Osteoblast (primary cell): ENCODE results near the gene STARD5. TPM values are rescaled to one million over a fixed set of nuclear protein-coding genes. Genes with fewer than 3 reads are reported as not detected.

Experiments used
- DNase-seq: peaks from one replicate; pipeline ENCODE4 v3.0.0; 2011; ENCODE audit warnings: low spot score, mixed read lengths; ENCODE audit not compliant: insufficient read length; ENCODE audit errors: missing footprints
- H2AFZ ChIP-seq: 2 replicates; pipeline ENCODE4 v1.6.0; 2011; ENCODE audit warnings: mild to moderate bottlenecking, low read length
- H3K27ac ChIP-seq: 2 replicates; pipeline ENCODE4 v1.5.1; 2011; ENCODE audit warnings: mild to moderate bottlenecking, low read depth, low read length, moderate library complexity
- H3K27me3 ChIP-seq: 2 replicates; pipeline ENCODE4 v1.6.0; 2012; ENCODE audit warnings: mild to moderate bottlenecking, control low read depth, inconsistent platforms, low read length, moderate library complexity; ENCODE audit not compliant: insufficient read depth
- H3K36me3 ChIP-seq: 2 replicates; pipeline ENCODE4 v1.5.1; 2011; ENCODE audit warnings: mild to moderate bottlenecking, low read length, control low read depth, moderate library complexity; ENCODE audit not compliant: insufficient read depth
- H3K4me1 ChIP-seq: 2 replicates; pipeline ENCODE4 v1.5.1; 2011; ENCODE audit warnings: mild to moderate bottlenecking, low read length, control low read depth, moderate library complexity; ENCODE audit not compliant: insufficient read depth
- H3K4me2 ChIP-seq: 2 replicates; pipeline ENCODE4 v1.6.0; 2011; ENCODE audit warnings: mild to moderate bottlenecking, low read length; ENCODE audit not compliant: insufficient read depth
- H3K4me3 ChIP-seq: fragments of 200-600 bp; sonication (generic); 3 replicates; pipeline ENCODE4 v1.5.1; 2012; ENCODE audit warnings: mild to moderate bottlenecking, low read length, inconsistent platforms; ENCODE audit not compliant: insufficient read depth
- H3K79me2 ChIP-seq: 2 replicates; pipeline ENCODE4 v1.6.0; 2012; ENCODE audit warnings: mild to moderate bottlenecking, low read length, control low read depth, inconsistent platforms; ENCODE audit not compliant: insufficient read depth
- H3K9me3 ChIP-seq: 2 replicates; pipeline ENCODE4 v1.5.1; 2011; ENCODE audit warnings: low read depth, low read length, control low read depth
- H4K20me1 ChIP-seq: 2 replicates; pipeline ENCODE4 v1.6.0; 2012; ENCODE audit warnings: mild to moderate bottlenecking, low read length, control low read depth; ENCODE audit not compliant: insufficient read depth
- total RNA-seq: library from RNA; depleted of rRNA; stranded (reverse); fragments of >200 nt; gene quantifications from 2 replicates; pipeline ENCODE4 v1.2.3, GENCODE V29; 2012
- TF ChIP-seq, protein P1 (sequence below): IDR thresholded peaks from 2 replicates; pipeline ENCODE4 v1.5.1; 2011; ENCODE audit warnings: mild to moderate bottlenecking, low read depth, low read length, moderate library complexity; ENCODE audit errors: extremely low read depth

STARD5 gene
- total RNA-seq, 1 donor: 6.5 TPM

DNA sequence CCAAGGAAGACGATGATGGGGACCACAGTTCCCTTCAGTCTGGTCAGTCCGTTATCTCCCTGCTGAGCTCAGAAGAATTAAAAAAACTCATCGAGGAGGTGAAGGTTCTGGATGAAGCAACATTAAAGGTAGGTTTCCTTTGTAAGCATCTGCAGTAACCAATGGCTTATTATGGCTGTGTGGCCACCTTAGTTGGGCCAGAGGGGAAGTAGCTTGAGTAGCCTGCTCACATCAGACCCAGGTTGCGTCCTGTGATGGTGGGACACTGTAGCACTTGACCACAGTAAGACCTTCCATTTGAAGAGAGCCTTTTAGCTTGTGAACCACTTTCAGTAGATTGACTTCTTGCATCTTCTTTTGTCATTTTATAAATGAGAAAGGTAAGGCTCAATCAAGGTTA lies 22.6 kb downstream of the STARD5 start:
- Histone ChIP-seq H3K36me3 (no peaks in the 10 kb centered on the region), H3K4me3 (no peak overlapping the region), H4K20me1 (no peaks in the 10 kb centered on the region), H2AFZ (no peak overlapping the region), H3K4me1 (peaks cover 18% of the 10 kb centered on the region), H3K27ac (no peak overlapping the region), H3K4me2 (no peak overlapping the region), H3K27me3 (no peaks in the 10 kb centered on the region), H3K9me3 (no peaks in the 10 kb centered on the region), H3K79me2 (no peaks in the 10 kb centered on the region)
- DNase-seq: no peak
- TF ChIP-seq, protein P1, sequence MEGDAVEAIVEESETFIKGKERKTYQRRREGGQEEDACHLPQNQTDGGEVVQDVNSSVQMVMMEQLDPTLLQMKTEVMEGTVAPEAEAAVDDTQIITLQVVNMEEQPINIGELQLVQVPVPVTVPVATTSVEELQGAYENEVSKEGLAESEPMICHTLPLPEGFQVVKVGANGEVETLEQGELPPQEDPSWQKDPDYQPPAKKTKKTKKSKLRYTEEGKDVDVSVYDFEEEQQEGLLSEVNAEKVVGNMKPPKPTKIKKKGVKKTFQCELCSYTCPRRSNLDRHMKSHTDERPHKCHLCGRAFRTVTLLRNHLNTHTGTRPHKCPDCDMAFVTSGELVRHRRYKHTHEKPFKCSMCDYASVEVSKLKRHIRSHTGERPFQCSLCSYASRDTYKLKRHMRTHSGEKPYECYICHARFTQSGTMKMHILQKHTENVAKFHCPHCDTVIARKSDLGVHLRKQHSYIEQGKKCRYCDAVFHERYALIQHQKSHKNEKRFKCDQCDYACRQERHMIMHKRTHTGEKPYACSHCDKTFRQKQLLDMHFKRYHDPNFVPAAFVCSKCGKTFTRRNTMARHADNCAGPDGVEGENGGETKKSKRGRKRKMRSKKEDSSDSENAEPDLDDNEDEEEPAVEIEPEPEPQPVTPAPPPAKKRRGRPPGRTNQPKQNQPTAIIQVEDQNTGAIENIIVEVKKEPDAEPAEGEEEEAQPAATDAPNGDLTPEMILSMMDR: no peak

DNA sequence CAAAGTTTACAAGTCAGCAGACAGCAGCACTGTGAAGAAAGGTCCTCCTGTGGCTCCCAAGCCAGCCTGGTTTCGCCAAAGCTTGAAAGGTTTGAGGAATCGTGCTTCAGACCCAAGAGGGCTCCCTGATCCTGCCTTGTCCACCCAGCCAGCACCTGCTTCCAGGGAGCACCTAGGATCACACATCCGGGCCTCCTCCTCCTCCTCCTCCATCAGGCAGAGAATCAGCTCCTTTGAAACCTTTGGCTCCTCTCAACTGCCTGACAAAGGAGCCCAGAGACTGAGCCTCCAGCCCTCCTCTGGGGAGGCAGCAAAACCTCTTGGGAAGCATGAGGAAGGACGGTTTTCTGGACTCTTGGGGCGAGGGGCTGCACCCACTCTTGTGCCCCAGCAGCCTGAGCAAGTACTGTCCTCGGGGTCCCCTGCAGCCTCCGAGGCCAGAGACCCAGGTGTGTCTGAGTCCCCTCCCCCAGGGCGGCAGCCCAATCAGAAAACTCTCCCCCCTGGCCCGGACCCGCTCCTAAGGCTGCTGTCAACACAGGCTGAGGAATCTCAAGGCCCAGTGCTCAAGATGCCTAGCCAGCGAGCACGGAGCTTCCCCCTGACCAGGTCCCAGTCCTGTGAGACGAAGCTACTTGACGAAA lies 24.2 kb downstream of the STARD5 start:
- H2AFZ ChIP-seq: no peak overlapping the region
- no peak overlapping the region for H3K27ac ChIP-seq
- DNase-seq: no peak
- no peak overlapping the region for H3K4me3 ChIP-seq
- peaks cover 14% of the 10 kb centered on the region for H3K4me1 ChIP-seq
- no peaks in the 10 kb centered on the region for H3K79me2 ChIP-seq
- no peaks in the 10 kb centered on the region for H4K20me1 ChIP-seq
- H3K4me2 ChIP-seq: no peak overlapping the region
- TF ChIP-seq, protein P1: no peak
- no peaks in the 10 kb centered on the region for H3K27me3 ChIP-seq
- no peaks in the 10 kb centered on the region for H3K36me3 ChIP-seq
- no peaks in the 10 kb centered on the region for H3K9me3 ChIP-seq

DNA sequence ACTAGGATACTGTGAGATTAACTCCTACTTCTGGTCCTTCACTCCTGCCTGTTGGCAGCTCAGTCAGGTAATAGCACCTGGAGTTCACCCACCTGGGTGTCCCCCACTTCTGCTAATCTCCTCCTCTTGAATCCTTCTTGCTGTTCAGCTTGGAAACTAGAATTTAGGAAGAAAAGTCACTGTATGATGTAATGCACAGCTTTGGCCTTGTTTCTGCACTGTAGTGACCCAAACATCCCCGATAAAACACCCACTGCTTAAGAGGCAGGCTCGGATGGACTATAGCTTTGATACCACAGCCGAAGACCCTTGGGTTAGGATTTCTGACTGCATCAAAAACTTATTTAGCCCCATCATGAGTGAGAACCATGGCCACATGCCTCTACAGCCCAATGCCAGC lies 24.8 kb downstream of the STARD5 start:
- DNase-seq: no peak
- no peak overlapping the region for H2AFZ ChIP-seq
- H3K27me3 ChIP-seq: no peaks in the 10 kb centered on the region

DNA sequence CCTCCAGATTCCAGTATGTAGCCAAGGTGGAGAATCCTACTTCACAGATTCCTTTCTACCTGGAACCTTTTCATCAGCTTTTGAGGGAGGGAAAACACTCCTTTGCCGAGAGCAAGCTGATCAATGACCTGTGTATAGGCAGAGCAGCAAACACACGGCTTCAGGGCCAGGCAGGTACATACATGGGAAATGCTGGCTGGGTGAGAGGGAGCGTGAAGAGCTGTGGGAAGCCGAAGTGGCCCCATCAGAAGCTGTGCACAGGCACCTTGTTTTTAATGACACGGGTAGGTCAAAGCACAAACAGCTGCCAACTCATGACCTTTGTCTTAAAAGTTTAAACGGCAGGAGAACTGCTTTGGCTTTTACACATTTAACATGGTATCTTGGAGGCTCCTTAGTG lies 25.3 kb downstream of the STARD5 start:
- Histone ChIP-seq H3K27ac (no peak overlapping the region), H3K36me3 (no peaks in the 10 kb centered on the region)

More for the DNA sequence above, 24.8 kb downstream of the STARD5 start:
- H3K36me3 ChIP-seq: no peaks in the 10 kb centered on the region
- H3K79me2 ChIP-seq: no peaks in the 10 kb centered on the region
- no peak overlapping the region for H3K4me3 ChIP-seq
- TF ChIP-seq, protein P1: no peak
- H4K20me1 ChIP-seq: no peaks in the 10 kb centered on the region
- peaks cover 10% of the 10 kb centered on the region for H3K4me1 ChIP-seq
- H3K27ac ChIP-seq: no peak overlapping the region
- no peak overlapping the region for H3K4me2 ChIP-seq
- no peaks in the 10 kb centered on the region for H3K9me3 ChIP-seq

More for the DNA sequence above, 25.3 kb downstream of the STARD5 start:
- TF ChIP-seq, protein P1: no peak
- no peak for DNase-seq
- H4K20me1 ChIP-seq: no peaks in the 10 kb centered on the region
- no peak overlapping the region for H3K4me2 ChIP-seq
- no peaks in the 10 kb centered on the region for H3K79me2 ChIP-seq
- peaks cover 5% of the 10 kb centered on the region for H3K4me1 ChIP-seq
- no peak overlapping the region for H3K4me3 ChIP-seq
- no peak overlapping the region for H2AFZ ChIP-seq
- H3K9me3 ChIP-seq: no peaks in the 10 kb centered on the region
- no peaks in the 10 kb centered on the region for H3K27me3 ChIP-seq
